Epithelial cell of esophagus (primary cell): ENCODE measurements around the gene PSPN.
"Not testable (repeated sequence)": the region's sequence is repeated elsewhere in the genome, so short reads cannot be mapped to it uniquely, and the experiment has no call there.

ENCODE experiments used
- DNase-seq: peaks from one replicate; pipeline ENCODE4 v3.0.0; 2010; ENCODE audit warnings: low read depth
- H3K4me3 ChIP-seq: 2 replicates; pipeline ENCODE4 v1.5.1; 2011; ENCODE audit warnings: mild to moderate bottlenecking, low read length, control low read depth
- TF ChIP-seq, protein P1 (sequence below): IDR thresholded peaks from 2 replicates; pipeline ENCODE4 v1.5.1; 2011; ENCODE audit warnings: low read depth, mild to moderate bottlenecking, low read length, control low read depth, inconsistent platforms; ENCODE audit not compliant: insufficient read depth; ENCODE audit errors: missing control alignments

Gene PSPN

DNA sequence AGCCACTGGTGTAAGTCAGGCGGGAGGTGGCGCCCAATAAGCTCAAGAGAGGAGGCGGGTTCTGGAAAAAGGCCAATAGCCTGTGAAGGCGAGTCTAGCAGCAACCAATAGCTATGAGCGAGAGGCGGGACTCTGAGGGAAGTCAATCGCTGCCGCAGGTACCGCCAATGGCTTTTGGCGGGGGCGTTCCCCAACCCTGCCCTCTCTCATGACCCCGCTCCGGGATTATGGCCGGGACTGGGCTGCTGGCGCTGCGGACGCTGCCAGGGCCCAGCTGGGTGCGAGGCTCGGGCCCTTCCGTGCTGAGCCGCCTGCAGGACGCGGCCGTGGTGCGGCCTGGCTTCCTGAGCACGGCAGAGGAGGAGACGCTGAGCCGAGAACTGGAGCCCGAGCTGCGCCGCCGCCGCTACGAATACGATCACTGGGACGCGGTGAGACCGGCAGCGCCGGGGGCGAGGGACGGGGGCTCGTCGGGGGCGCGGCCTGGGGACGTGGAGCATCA is 3.1 kb downstream of the PSPN start, which contains the start of gene ALKBH7:
ALKBH7 (plus strand) TSS at position 201 of the 502 bp plus-strand sequence; CDS start at position 228, 27 bp downstream.
- H3K4me3 ChIP-seq: peak within 1 kb of the TSS; percentile 72
- TF ChIP-seq, protein P1, sequence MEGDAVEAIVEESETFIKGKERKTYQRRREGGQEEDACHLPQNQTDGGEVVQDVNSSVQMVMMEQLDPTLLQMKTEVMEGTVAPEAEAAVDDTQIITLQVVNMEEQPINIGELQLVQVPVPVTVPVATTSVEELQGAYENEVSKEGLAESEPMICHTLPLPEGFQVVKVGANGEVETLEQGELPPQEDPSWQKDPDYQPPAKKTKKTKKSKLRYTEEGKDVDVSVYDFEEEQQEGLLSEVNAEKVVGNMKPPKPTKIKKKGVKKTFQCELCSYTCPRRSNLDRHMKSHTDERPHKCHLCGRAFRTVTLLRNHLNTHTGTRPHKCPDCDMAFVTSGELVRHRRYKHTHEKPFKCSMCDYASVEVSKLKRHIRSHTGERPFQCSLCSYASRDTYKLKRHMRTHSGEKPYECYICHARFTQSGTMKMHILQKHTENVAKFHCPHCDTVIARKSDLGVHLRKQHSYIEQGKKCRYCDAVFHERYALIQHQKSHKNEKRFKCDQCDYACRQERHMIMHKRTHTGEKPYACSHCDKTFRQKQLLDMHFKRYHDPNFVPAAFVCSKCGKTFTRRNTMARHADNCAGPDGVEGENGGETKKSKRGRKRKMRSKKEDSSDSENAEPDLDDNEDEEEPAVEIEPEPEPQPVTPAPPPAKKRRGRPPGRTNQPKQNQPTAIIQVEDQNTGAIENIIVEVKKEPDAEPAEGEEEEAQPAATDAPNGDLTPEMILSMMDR: no peak
- DNase-seq: peak; percentile 100

DNA sequence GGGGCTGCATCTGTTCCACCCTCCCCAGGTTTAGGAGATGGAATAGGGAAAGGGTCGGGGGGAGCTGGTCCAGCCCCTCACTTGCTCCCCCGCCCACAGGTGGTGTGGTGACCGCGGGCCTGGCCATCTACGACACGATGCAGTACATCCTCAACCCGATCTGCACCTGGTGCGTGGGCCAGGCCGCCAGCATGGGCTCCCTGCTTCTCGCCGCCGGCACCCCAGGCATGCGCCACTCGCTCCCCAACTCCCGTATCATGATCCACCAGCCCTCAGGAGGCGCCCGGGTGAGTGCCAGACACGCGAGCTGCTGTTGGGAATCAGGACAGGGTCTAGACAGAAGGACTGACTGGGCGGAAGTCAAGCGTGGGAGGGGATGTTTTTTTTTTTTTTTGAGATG is 11.4 kb downstream of the PSPN start:
- TF ChIP-seq, protein P1: no peak
- DNase-seq: no peak
- H3K4me3 ChIP-seq: no peak overlapping the region

DNA sequence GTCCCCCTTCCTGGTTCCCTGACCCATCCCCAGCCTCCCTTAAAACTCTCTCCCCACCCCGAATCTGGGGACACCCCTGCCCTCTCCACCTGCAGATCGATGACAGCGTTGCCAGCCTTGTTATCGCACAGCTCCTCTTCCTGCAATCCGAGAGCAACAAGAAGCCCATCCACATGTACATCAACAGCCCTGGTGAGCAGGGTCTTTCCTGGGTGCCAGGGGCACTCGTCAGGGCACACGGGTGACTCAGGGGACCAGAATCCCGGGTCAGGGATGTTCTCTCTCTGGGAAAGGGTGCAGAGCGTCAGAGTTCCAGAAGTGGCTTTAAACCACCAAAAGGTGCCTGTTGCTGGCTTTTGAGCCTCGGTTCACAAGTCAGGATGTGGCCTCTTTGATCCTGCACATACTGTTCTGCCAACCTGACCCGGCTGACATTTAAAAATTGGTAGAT is 13.4 kb downstream of the PSPN start:
- TF ChIP-seq, protein P1: no peak
- DNase-seq: no peak
- H3K4me3 ChIP-seq: peak overlapping the region; percentile 78

DNA sequence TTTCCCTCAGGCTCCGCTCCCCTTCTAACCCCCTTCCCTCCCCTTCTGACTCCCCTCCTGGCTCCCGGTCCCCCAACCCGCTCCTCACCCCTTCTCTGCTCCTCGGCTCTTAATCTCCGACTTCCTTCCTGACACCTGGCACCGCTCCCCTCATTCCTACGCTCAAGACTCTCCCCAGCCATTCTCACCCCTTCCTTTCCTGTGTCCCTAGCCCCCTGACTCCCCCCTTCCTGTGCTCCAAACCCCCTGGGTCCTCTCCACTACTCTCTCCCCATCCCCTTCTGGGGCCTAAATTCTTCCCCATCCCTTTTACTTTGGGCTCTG is 13.7 kb downstream of the PSPN start:
- peak overlapping the region; percentile 78 for H3K4me3 ChIP-seq
- TF ChIP-seq, protein P1: no peak
- no peak for DNase-seq

DNA sequence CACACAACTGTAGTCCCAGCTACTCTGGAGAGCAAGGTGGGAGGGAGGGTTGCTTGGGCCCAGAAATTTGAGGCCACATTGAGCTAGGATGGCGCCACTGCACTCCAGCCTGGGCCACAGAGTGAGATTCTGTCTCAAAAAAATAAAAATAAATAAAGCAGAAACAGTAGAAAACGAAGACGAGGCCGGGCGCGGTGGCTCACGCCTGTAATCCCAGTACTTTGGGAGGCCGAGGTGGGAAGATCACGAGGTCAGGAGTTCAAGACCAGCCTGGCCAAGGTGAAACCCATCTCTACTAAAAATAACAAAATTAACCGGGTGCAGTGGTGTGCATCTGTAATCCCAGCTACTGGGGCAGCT is 14.9 kb downstream of the PSPN start:
- not testable (repeated sequence) for DNase-seq
- peak overlapping the region; percentile 78 for H3K4me3 ChIP-seq

DNA sequence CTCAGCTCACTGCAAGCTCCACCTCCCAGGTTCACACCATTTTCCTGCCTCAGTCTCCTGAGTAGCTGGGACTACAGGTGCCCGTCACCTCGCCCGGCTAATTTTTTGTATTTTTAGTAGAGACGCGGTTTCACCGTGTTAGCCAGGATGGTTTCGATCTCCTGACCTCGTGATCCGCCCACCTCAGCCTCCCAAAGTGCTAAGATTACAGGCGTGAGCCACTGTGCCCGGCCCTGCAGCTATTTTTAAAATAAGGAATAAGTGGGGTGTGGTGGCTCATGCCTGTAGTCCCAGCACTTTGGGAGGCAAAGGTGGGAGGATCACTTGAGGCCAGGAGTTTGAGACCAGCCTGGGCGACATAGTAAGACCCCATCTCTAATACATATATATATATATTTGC is 15.3 kb downstream of the PSPN start:
- DNase-seq: not testable (repeated sequence)

DNA sequence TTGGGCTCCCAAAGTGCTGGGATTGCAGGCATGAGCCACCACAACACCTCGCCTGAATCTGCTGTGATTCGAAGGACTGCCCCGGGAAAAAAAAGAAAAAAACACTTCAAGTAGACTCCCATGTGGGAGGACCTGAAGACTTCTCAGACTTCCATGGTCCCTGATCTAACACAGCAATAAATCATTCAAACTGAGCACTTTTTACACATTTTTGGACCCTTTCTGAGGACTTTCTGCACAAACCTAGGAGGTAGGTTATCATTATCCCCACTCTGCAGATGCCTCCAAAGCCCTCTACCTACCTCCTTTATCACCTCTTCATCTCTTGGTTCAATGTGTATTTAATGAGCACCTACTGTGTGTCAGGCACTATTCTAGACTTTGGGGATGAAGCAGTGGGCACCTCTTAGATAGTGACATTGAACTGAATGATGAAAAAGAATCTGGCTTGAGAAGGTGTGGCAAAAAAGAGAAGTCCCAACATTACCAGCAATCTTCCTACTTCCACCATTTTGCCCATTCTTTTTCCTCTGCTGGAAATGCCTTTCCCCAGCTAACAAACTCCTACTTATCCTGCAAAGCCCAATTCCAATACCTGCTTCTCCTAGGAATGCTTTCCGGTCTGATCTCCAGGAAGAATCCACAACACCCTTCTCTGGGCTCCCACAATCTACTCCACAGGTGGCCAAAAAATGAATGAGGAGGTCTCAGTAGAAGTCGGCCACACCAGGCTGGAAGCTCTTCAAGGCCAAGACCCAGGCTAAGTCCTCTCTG is 16.0 kb downstream of the PSPN start:
- DNase-seq: no peak
- no peak overlapping the region for H3K4me3 ChIP-seq
- TF ChIP-seq, protein P1: no peak

More for the DNA sequence above, 15.3 kb downstream of the PSPN start:
- not testable (repeated sequence) for H3K4me3 ChIP-seq

DNA sequence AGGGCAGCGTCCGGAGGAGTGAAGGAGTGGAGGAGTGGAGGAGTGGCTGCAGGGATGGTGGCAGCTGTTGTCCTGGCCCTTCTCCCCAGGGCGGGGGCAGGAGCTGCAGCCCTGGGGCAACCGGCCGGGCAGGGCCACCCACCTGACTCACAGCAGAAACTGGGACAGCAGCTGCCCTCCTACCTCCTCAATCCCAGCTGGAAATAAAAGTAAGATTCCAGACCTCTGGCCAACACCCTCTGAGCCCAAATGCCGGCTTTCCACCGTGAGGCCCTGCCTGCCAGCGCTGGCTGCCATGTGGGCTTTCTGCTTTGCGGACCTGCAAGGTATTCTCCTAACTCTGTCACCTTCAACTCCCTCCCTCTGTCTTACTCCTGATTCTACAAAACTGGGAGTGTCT is 17.7 kb downstream of the PSPN start:
- TF ChIP-seq, protein P1: no peak
- no peak overlapping the region for H3K4me3 ChIP-seq
- peak; percentile 46 for DNase-seq
